H9 (cell line): ENCODE results near the gene GGA1. TPM values are rescaled to one million over a fixed set of nuclear protein-coding genes. Genes with fewer than 3 reads are reported as not detected.

ENCODE experiments used
- DNase-seq: peaks from one replicate; pipeline ENCODE4 v3.0.0-alpha.2; 2017
- H2AFZ ChIP-seq: one replicate; pipeline ENCODE4 v1.6.1; 2013; ENCODE audit warnings: mild to moderate bottlenecking, low read length, control low read depth, moderate library complexity
- H2AK5ac ChIP-seq: 2 replicates; pipeline ENCODE4 v1.6.1; 2013; ENCODE audit warnings: low read length, control low read depth, mixed read lengths; ENCODE audit not compliant: insufficient read length
- H2BK120ac ChIP-seq: one replicate; pipeline ENCODE4 v1.6.1; 2013; ENCODE audit warnings: low read depth, mild to moderate bottlenecking, low read length, control low read depth, inconsistent platforms; ENCODE audit not compliant: poor library complexity, severe bottlenecking
- H2BK12ac ChIP-seq: 2 replicates; pipeline ENCODE4 v1.6.1; 2013; ENCODE audit warnings: low read length, control low read depth, mixed read lengths, low read depth; ENCODE audit not compliant: insufficient read length
- H2BK15ac ChIP-seq: 2 replicates; pipeline ENCODE4 v1.6.1; 2013; ENCODE audit warnings: low read depth, low read length, control low read depth
- H2BK20ac ChIP-seq: one replicate; pipeline ENCODE4 v1.6.1; 2013; ENCODE audit warnings: low read depth, mild to moderate bottlenecking, low read length, control low read depth, inconsistent platforms; ENCODE audit not compliant: poor library complexity, severe bottlenecking
- H2BK5ac ChIP-seq: 2 replicates; pipeline ENCODE4 v1.6.1; 2013; ENCODE audit warnings: low read length, control low read depth, mixed read lengths; ENCODE audit not compliant: insufficient read length
- H3K14ac ChIP-seq: 2 replicates; pipeline ENCODE4 v1.6.1; 2013; ENCODE audit warnings: low read length, control low read depth; ENCODE audit not compliant: insufficient read depth
- H3K18ac ChIP-seq: 2 replicates; pipeline ENCODE4 v1.6.1; 2013; ENCODE audit warnings: low read depth, mild to moderate bottlenecking, mixed read lengths, low read length, control low read depth; ENCODE audit not compliant: insufficient read length
- H3K23ac ChIP-seq: 2 replicates; pipeline ENCODE4 v1.6.1; 2013; ENCODE audit warnings: low read length, control low read depth, mixed read lengths, low read depth; ENCODE audit not compliant: insufficient read length
- H3K23me2 ChIP-seq: 2 replicates; pipeline ENCODE4 v1.6.1; 2013; ENCODE audit warnings: low read depth, mild to moderate bottlenecking, mixed read lengths, low read length, control low read depth; ENCODE audit not compliant: insufficient read length, poor library complexity, severe bottlenecking
- H3K27ac ChIP-seq: 2 replicates; pipeline ENCODE4 v1.5.1; 2013; ENCODE audit warnings: low read length, control low read depth, mixed read lengths, low read depth; ENCODE audit not compliant: insufficient read length
- H3K27me3 ChIP-seq: 2 replicates; pipeline ENCODE4 v1.6.1; 2013; ENCODE audit warnings: low read length, control low read depth, inconsistent platforms; ENCODE audit not compliant: insufficient read depth
- H3K4ac ChIP-seq: 2 replicates; pipeline ENCODE4 v1.6.1; 2013; ENCODE audit warnings: low read depth, mild to moderate bottlenecking, control low read depth, inconsistent platforms, low read length, moderate library complexity
- H3K4me1 ChIP-seq: 2 replicates; pipeline ENCODE4 v1.6.1; 2013; ENCODE audit warnings: low read length, control low read depth, inconsistent platforms; ENCODE audit not compliant: insufficient read depth
- H3K4me2 ChIP-seq: 2 replicates; pipeline ENCODE4 v1.6.1; 2013; ENCODE audit warnings: low read length, control low read depth, mixed read lengths; ENCODE audit not compliant: insufficient read length, insufficient read depth
- H3K56ac ChIP-seq: 2 replicates; pipeline ENCODE4 v1.6.1; 2013; ENCODE audit warnings: low read depth, mild to moderate bottlenecking, mixed read lengths, low read length, control low read depth; ENCODE audit not compliant: insufficient read length
- H3K79me1 ChIP-seq: 2 replicates; pipeline ENCODE4 v1.6.1; 2013; ENCODE audit warnings: low read depth, mild to moderate bottlenecking, moderate library complexity, low read length, control low read depth, inconsistent platforms; ENCODE audit not compliant: insufficient read depth, poor library complexity, severe bottlenecking
- H3K79me2 ChIP-seq: 2 replicates; pipeline ENCODE4 v1.6.1; 2013; ENCODE audit warnings: low read length, control low read depth, inconsistent platforms; ENCODE audit not compliant: insufficient read depth
- H3K9ac ChIP-seq: 2 replicates; pipeline ENCODE4 v1.6.1; 2013; ENCODE audit warnings: low read length, control low read depth, mixed read lengths; ENCODE audit not compliant: insufficient read length; ENCODE audit errors: extremely low read depth
- H3K9me3 ChIP-seq: one replicate; pipeline ENCODE4 v1.6.1; 2013; ENCODE audit warnings: low read depth, low read length, inconsistent platforms; ENCODE audit not compliant: control insufficient read depth
- H3T11ph ChIP-seq: one replicate; pipeline ENCODE4 v1.6.1; 2013; ENCODE audit warnings: mild to moderate bottlenecking, low read length, control low read depth, inconsistent platforms
- H4K20me1 ChIP-seq: one replicate; pipeline ENCODE4 v1.6.1; 2013; ENCODE audit not compliant: control insufficient read depth, insufficient read length, insufficient read depth
- H4K5ac ChIP-seq: 2 replicates; pipeline ENCODE4 v1.6.1; 2013; ENCODE audit warnings: low read depth, mild to moderate bottlenecking, mixed read lengths, low read length, control low read depth; ENCODE audit not compliant: insufficient read length
- H4K8ac ChIP-seq: replicated peaks from 2 replicates; pipeline ENCODE4 v1.6.1; 2013; ENCODE audit warnings: low read length, control low read depth, mixed read lengths, low read depth; ENCODE audit not compliant: insufficient read length
- H4K91ac ChIP-seq: 2 replicates; pipeline ENCODE4 v1.6.1; 2013; ENCODE audit warnings: low read depth, mild to moderate bottlenecking, moderate library complexity, mixed read lengths, low read length, control low read depth; ENCODE audit not compliant: insufficient read length
- H3K27ac Mint-ChIP-seq, 3 experiments: 2 replicates in 2 of 3; 3 replicates in 1 of 3; pipeline ENCODE4 v1.8.0; 2020 to 2021; ENCODE audit warnings: mixed read lengths in 3 of 3, mild to moderate bottlenecking in 1 of 3, moderate library complexity in 1 of 3
- H3K27me3 Mint-ChIP-seq: 2 replicates; pipeline ENCODE4 v1.8.0; 2021; ENCODE audit warnings: low read depth, mild to moderate bottlenecking, moderate library complexity, mixed read lengths
- H3K36me3 Mint-ChIP-seq, 3 experiments: 2 replicates in 2 of 3; 3 replicates in 1 of 3; pipeline ENCODE4 v1.8.0; 2020 to 2021; ENCODE audit warnings: low read depth in 3 of 3, mixed read lengths in 3 of 3; ENCODE audit not compliant: insufficient read depth in 1 of 3
- H3K4me1 Mint-ChIP-seq, 2 experiments: 2 replicates each; pipeline ENCODE4 v1.8.0; 2020; ENCODE audit warnings: mixed read lengths in 2 of 2
- H3K4me3 Mint-ChIP-seq, 2 experiments: 2 replicates in 1 of 2; 3 replicates in 1 of 2; pipeline ENCODE4 v1.8.0; 2020 to 2021; ENCODE audit warnings: mild to moderate bottlenecking in 2 of 2, mixed read lengths in 2 of 2, moderate library complexity in 1 of 2
- H3K9me3 Mint-ChIP-seq, 2 experiments: 2 replicates in 1 of 2; 3 replicates in 1 of 2; pipeline ENCODE4 v1.8.0; 2020; ENCODE audit warnings: mild to moderate bottlenecking in 2 of 2, mixed read lengths in 2 of 2, moderate library complexity in 1 of 2
- CTCF ChIP-seq: fragments of 200-600 bp; sonication (generic); conservative IDR thresholded peaks from 3 replicates; pipeline ENCODE4 v1.8.0; 2021; ENCODE audit warnings: antibody characterized with exemption, mild to moderate bottlenecking
- WGBS: extraction: QIAGEN DNeasy Blood & Tissue Kit; methylation state at CpG from one replicate; pipeline ENCODE4 v1.1.7; 2013; ENCODE audit warnings: missing lambda C conversion rate, low lambda C conversion rate, mixed read lengths; ENCODE audit not compliant: insufficient read length; ENCODE audit errors: extremely low coverage; 5-methylcytosine and 5-hydroxymethylcytosine counted together
- total RNA-seq: library from RNA; stranded (reverse); gene quantifications from 2 replicates; pipeline ENCODE4 v1.2.1, GENCODE V29; 2021

Gene GGA1
- total RNA-seq, 1 experiment from 2014 or later, result 61.7 TPM

DNA sequence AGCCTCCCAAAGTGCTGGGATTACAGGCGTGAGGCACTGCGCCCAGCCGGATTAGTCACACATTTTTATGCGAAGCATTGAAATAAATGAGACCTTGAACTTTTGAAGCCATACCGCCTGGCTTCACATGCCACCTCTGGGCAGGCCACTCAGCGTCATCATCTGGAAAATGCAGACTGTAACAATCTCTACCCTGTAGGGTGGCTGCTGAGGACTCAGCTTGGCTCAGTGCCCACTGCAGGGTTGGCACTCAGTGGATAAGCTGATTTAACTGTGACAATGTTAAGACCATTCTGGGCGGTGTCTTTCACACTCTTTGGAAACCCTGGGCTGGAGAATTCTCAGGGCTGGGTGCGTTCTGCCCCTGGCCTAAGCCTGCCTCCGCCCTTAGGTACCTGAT is 39.3 kb downstream of the GGA1 start:
- Histone ChIP-seq H3K4me2 (no peak overlapping the region), H2BK15ac (no peak overlapping the region), H3T11ph (no peak overlapping the region), H4K20me1 (no peaks in the 10 kb centered on the region), H3K56ac (no peak overlapping the region), H3K9ac (no peak overlapping the region), H2AFZ (no peak overlapping the region), H3K79me1 (no peaks in the 10 kb centered on the region), H3K9me3 (no peaks in the 10 kb centered on the region), H3K23me2 (no peaks in the 10 kb centered on the region), H3K27me3 (no peaks in the 10 kb centered on the region), H3K79me2 (no peaks in the 10 kb centered on the region), H3K14ac (no peak overlapping the region), H4K8ac (no peak overlapping the region), H3K4me1 (no peaks in the 10 kb centered on the region), H3K4ac (no peak overlapping the region), H4K5ac (no peak overlapping the region), H4K91ac (no peak overlapping the region), H2BK12ac (no peak overlapping the region), H2BK120ac (no peak overlapping the region), H2AK5ac (no peak overlapping the region), H3K27ac (no peak overlapping the region), H3K18ac (no peak overlapping the region), H2BK5ac (no peak overlapping the region), H3K23ac (no peak overlapping the region), H2BK20ac (no peak overlapping the region)
- TF ChIP-seq CTCF, result no peak
- Mint-ChIP-seq H3K4me3 (no peak overlapping the region), H3K27me3 (no peaks in the 10 kb centered on the region), H3K9me3 (no peaks in the 10 kb centered on the region), H3K4me1 (peaks cover 2% of the 10 kb centered on the region in 2 experiments; a peak in 1 of 4 replicates), H3K36me3 (peaks cover 12 to 80% (median 70%) of the 10 kb centered on the region in 3 experiments), H3K27ac (no peak overlapping the region)
- DNase-seq, result no peak
- no CpG with 5 or more reads among the region's 9 CpGs for WGBS
